Cardiac fibroblast (primary cell): ENCODE measurements around the gene TJP1.
"Not testable (repeated sequence)": the region's sequence is repeated elsewhere in the genome, so short reads cannot be mapped to it uniquely, and the experiment has no call there.

Experiments used
- DNase-seq, 2 donors: peaks; one replicate each; pipeline versions ENCODE4 v3.0.0 to v3.0.0-alpha.2; 2010; ENCODE audit warnings: low read depth in 2 of 2
- H3K4me3 ChIP-seq, 2 donors: replicated peaks in 1 of 2; 1 replicate in 1 of 2; 2 replicates in 1 of 2; pipeline ENCODE4 v1.5.1; 2011; ENCODE audit warnings: low read depth in 2 of 2, low read length in 2 of 2, mild to moderate bottlenecking in 2 of 2, moderate library complexity in 1 of 2
- CTCF ChIP-seq: IDR thresholded peaks from one replicate; pipeline ENCODE4 v1.5.1; 2011; ENCODE audit warnings: low read depth, mild to moderate bottlenecking, low read length, inconsistent platforms

The TJP1 gene

GRCh38 chr15:29818141-29818540, 4.1 kb downstream of the TJP1 start:
- no peak for TF ChIP-seq CTCF
- peak in 1 of 2 donors; percentile 22 for DNase-seq
- no peak overlapping the region for H3K4me3 ChIP-seq

- not testable (repeated sequence) for DNase-seq
Observed at GRCh38 chr15:29817455-29817854, 4.8 kb downstream of the TJP1 start.

GRCh38 chr15:29815000-29815710, 7.1 kb downstream of the TJP1 start:
- TF ChIP-seq CTCF: no peak
- peak; percentile 25 to 62 for DNase-seq

More at GRCh38 chr15:29817455-29817854, 4.8 kb downstream of the TJP1 start:
- H3K4me3 ChIP-seq: not testable (repeated sequence)

GRCh38 chr15:29813009-29813408, 9.3 kb downstream of the TJP1 start:
- no peak overlapping the region for H3K4me3 ChIP-seq
- TF ChIP-seq CTCF: no peak
- DNase-seq: no peak

More at GRCh38 chr15:29815000-29815710, 7.1 kb downstream of the TJP1 start:
- no peak overlapping the region for H3K4me3 ChIP-seq

GRCh38 chr15:29812384-29812694, 9.9 kb downstream of the TJP1 start:
- peak; percentile 64 to 82 for DNase-seq
- TF ChIP-seq CTCF: no peak
- no peak overlapping the region for H3K4me3 ChIP-seq

GRCh38 chr15:29811691-29812383, 10.4 kb downstream of the TJP1 start:
- no peak for DNase-seq
- no peak overlapping the region for H3K4me3 ChIP-seq
- no peak for TF ChIP-seq CTCF

- no peak for DNase-seq
- no peak for TF ChIP-seq CTCF
- H3K4me3 ChIP-seq: no peak overlapping the region
Observed at GRCh38 chr15:29805708-29806104, 16.6 kb downstream of the TJP1 start.
